GM19463 (cell line): ENCODE measurements around the gene DMRT2.

Experiments used
- ATAC-seq: cut with Tn5 transposase; IDR thresholded peaks from one replicate; pipeline ENCODE4 v1.9.1; 2021; ENCODE audit warnings: mild to moderate bottlenecking, moderate library complexity; ENCODE audit not compliant: unreplicated experiment

Gene DMRT2

DNA sequence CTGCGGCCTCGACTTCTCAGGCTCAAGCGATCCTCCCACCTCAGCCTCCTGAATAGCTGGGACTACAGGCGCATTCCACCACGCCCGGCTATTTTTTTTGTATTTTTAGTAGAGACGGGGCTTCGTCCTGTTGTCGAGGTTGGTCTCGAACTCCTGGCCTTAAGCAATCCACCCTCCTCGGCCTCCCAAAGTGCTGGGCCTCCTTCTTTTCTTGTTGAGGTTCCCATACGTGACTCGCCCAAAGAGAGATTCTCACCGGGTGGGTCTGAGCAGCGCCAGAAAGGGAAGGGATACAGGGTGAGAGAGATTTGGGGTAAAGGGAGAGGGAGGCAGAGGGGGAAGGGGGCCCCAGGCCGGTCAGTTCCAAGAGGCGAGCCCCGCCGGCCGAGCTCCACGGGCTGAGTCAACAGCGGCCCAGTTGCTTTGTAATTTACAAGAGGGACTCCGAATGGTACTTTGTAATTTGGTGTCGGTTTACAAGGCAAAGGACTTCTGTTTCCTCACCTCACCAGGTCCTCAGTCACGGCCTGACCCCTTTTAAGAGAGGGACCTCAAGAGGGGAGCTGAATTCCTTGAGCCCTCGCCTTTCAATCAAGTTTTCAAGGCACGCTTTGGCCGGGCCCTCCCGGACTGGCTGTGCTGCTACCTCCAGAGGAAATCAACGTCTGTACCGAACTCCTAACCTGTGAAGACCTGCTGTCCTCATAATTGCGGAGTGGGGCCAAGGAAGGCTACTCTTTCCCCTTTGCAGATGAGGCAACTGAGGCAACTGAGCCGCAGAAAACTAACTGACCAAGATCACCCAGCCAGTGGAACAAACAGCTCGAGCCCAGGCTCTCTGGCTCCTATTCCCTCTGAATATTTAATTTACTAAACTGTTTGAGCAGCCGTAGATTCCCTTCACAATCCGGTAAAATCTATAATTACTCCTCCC, 3.3 kb upstream of the DMRT2 start:
- ATAC-seq = no peak

DNA sequence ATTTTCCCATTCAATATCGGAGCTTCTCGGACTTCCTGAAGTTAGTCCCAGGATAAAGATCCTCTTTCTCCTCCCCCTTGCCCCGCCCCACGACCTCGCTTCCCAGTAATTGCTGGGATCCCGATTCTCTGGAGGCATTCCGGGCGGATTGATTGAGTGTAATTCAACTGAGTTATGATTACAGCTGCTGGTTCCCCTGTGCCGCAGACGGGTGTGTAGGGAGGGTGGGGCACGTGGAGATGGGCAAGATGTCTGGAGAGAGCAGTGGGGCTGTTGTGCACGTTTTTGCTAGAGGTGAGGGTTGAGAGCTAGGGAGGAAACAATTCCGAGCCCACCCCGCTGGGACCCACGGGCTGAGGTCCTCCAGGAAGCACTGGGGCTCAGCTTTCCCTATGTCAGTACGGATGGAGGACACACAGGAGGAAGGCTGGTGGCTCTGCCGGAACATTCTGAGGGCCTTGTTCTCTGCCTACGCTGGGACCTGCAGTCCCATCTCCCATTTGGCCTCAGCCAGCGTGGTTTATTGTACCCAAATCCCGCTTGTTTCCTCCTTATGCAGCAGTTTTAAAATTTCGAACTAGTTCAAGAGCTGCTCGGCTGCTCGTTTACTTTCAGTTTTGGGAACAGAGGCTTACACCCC, 2.4 kb upstream of the DMRT2 start:
- ATAC-seq = no peak

DNA sequence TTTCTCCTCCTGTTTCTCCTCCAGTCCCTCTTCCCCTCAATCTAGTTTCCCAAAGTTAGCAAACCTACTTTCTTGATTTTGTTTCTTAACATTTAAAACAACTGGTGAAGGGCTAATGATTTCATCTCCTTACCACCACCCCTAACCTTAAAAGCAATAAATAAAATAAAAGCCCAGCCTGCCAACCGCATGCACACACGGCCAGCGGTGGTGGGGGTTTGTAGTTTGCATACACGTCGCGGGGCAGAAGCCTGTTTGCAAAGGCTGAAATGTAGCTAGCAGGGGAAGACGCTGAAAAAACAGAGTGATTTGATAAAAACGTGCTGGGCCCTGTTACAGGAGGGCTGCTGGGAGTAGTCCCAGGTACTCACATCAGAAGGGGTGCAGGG, 1.9 kb upstream of the DMRT2 start:
- ATAC-seq = no peak

DNA sequence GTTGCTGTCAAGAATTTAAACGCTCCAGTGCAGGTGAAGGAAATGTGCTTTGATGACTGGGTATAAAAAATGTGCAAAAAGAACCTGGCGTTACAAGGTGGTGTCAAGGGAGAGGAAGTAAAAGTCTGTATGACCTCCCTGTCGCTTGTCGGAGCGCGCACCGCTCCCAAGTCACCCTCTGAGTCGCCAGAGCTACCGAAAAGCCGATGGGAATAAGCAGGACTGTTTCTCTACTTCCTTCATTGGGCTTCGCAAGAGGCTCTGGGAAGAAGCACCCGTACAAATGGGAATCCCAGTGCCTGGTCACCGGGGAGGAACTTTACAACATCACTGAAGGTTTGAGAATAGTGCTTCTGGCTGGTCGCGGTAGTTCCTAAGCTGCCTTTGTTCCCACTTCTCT, 1.3 kb upstream of the DMRT2 start:
- ATAC-seq = no peak

DNA sequence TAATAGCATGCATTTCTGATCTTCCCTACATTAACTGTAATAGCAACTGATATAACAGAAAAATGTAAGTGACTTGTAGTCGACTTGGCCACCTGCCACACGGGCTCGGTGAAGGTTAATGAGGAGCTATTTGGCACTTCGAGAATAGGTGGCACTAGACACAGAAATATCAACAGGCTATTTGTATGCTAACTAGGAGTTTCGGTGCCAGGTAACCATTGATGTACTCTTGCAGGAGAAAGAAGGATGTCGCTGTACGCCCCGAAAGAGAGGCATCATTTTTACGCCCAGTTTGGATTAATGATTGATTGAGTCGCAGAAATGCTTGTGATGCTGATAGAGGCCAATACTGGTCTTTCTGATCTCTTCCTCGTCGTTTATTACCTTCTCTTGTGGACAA, 516 bp upstream of the DMRT2 start:
- no peak for ATAC-seq

DNA sequence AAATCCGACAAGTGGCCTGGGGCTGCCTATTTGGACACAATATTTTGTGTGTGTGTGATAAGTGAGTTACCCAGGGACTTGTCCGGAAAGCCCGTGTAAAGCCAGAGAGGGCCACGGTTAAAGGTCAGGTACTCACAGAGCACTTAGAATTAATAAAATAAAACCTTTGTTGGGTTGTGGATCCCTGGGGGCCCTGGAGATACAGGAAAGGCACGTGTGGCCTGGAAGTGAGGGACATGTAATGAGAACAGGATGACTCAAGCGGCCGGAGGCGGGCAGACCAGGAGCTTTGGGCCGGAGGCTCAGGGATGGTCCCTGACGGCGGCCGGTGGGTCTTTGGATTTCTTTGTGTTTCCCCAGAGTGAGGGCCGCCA, 1.0 kb downstream of the DMRT2 start:
- no peak for ATAC-seq

DNA sequence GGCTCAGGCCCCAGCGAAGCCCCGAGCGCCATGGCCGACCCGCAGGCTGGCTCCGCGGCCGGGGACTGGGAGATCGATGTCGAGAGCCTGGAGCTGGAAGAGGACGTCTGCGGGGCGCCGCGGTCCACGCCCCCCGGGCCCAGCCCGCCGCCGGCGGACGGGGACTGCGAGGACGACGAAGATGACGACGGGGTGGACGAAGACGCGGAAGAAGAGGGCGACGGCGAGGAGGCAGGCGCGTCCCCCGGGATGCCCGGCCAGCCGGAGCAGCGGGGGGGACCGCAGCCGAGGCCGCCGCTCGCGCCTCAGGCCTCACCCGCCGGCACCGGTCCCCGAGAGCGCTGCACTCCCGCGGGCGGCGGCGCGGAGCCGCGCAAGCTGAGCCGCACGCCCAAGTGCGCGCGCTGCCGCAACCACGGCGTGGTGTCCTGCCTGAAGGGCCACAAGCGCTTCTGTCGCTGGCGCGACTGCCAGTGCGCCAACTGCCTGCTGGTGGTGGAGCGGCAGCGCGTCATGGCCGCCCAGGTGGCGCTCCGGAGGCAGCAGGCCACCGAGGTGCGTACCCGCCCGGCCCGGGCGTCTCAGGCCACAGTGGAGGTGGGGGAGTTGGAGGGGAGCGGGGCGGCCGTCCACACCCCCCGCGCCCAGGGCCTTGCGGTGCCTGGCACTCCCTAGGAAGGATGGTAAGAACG, 1.6 kb downstream of the DMRT2 start:
- no peak for ATAC-seq

DNA sequence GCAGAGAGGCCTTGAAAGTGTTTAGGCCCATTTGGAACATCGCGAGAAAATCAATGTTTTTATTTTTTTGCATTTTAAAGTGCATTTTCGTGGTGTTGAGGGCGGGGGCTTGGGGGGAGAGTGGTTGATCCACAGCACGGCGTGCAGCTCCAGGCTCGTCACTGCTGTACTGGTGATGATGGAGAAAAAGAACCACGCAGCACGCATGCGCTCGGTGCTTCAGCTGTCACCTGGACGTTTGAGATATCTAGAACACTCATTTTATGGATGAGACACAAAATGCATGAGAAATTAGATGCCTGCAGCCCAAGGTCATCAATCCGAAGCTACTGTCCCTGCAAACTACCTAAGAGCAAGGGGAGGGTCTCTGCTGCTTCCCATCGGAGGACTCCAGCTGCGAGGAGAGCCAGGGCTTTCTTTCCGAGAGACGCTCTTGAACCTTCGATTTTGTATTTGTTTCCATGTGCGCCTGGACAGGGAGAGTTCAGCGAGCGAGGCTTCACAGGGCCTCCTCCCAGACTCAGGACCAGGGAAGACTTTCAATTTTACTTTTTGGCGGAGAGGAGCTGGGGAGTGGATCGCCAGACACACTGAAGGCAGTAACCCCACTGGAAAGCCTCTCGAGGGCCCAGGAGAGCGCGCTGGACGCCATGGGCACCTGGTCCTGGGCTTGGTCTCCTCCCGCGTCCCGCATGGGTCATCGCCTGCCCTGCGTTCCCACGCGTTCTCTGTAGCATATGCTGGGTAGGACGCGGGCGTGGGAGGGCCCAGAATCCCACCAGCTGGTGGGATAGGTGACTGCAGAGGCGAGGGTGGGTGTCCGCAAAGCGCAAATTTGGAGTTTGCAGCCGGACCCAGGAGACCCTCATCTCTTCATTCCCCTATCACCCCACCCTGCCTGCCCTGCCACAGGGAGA, 2.5 kb downstream of the DMRT2 start:
- ATAC-seq = no peak

DNA sequence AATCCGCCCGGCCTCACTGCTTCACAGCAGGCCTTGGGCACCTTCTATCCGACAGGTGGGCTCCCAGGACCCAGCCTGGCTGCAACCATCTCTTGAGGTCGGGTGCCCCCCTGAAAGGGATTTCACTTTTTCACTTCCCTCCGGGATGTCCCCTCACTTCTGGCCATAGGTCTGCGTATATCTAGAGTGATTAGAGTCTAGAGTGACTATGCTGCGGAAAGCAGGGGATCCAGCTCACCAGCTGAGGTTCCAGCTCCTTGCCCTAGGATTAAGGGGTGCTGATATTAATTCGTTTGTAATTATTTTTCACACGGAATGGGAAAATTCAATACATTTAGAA, 3.1 kb downstream of the DMRT2 start:
- ATAC-seq = no peak

DNA sequence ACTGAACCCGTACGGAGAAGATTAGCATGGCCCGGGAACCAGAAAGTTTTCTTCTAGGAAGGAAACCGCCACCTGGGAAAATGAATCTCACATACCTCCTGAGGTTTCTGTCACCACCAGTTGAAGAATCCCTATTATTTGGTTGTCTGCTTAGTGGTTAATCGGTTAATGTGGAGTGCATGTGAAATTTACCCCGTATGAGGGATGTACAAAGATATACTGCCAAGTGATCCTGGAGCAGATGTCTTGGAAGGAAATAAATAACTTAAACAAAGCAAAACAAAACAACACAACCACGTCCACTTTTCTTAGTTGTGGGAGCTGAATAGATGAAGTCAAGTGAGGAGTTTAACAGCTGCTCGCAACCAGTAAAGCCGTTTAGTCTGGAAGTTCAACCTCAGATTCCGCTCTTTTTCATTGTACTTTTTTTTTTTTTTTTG, 3.8 kb downstream of the DMRT2 start:
- ATAC-seq = no peak

DNA sequence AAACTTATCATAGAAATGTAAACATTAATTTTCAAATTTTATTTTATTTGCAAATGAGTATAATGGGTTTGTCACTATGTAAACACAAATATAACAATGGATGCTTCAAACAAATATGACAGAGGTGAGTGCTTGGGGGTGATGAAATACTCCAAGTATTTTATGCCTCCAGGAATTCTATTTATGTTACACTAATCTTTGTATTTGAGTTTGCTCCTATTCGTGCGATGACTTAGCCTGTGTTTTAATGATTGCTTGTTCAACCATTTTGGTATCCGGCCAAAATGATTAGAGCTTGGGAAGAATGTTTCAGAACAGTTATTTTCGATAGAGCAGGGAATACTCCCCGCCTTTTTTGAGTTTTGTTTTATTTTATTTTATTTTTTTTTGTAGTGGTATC, 5.0 kb downstream of the DMRT2 start:
- ATAC-seq = no peak

DNA sequence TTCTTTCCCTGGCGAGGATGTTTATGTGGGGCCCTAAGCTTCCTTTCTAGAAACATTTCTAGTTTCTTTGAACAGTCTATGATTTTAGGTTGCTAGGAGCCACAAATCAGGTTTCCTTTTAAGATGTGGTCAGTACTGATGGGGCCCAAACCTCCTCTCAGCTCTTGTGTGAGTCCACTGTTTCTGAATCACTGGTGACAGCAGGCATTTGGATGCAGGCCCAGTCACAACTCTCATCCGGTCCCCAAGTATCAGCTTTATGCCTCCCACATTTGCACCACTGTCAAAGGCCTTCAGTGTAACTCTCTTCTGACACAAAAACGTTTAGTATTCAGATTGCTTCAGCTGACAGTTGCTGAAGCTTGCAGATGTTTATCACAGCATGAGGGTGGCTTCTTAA, 7.8 kb downstream of the DMRT2 start:
- ATAC-seq = no peak

DNA sequence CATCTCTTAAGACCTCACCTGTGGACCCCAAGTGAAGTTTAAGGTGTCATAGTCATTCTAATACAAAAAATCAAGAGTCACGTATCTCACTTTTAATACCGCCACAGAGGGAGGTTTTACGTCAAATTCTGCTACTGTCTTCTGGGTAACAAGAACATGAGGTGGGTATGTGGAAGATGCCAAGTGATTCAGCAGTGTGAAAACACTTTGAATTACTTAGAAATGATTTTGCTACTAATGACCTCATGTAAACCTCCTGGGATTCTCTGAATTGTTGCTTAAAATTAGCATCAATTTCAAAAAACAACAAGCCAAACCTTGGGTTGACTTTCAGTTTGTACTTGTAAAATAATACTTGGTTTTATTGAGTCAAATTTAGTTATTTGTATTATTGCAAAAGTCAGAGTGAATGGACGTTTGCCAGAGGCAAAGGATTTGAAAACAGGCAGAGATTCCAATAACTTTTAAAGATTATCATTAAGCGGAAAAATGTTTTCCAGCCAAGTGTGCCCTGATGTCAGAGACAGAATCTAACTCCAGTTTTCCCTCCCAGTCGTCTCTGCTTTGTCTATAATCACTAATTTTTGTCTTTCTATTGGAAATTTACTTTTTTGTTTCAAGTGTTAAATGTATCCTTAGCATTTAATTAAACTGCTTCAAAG, 8.8 kb downstream of the DMRT2 start:
- no peak for ATAC-seq

DNA sequence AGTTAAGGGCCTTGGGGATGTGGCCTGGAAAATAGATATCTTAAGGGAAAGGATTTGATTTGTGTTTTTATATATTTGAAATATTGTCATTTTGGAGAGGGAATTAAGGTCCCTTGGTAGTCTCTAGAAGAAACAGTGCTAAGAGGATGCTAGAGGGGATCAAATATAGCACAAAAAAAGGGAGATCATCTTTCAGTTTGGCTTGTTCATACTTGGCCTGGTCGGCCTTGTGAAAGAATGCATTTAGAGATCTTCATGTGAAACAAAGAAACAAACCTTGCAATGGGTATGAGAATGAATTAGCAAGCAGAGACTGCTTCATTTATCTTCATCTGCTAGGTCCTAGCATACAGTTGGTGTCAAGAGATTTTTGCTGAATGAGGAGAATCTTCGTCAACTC, 15.0 kb downstream of the DMRT2 start:
- ATAC-seq = no peak

DNA sequence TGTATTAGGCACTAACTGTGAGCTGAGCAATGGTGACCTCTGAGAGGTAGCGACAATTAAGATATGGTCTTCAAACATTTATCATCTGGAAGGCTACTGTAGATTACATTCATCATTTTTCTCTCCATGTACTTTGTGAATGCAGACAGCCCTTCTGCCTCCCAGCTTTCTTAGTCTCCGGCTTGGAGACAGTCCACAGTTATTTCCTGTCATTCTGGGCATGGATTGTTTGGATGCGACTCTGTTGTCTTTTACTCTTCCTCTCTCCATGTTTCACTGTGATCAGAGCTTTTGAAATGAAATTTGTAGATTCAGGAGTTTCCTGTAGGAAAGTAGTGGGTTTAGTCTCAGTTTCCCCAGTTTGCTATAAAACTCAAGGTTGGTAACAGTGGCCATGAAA, 20.5 kb downstream of the DMRT2 start:
- ATAC-seq = no peak

DNA sequence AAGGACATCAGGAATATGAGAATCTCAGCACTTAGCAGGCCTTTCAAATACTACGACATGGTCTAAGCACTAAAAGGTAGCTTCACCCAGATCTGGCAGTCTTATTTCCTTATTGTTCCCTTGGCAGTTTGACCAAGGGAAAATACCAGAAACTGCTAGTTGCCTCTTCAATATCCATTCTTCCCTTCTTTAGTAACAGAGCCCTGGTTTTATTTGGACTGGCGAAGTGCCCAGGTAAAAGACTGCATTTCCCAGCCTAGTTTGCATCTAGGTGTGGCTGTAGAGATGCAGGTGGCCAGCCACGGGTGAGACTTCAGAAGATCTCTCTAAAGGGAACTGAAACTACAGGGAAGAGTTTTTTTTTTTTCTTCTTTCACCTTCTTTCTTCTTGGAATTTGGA, 21.6 kb downstream of the DMRT2 start:
- ATAC-seq = no peak

DNA sequence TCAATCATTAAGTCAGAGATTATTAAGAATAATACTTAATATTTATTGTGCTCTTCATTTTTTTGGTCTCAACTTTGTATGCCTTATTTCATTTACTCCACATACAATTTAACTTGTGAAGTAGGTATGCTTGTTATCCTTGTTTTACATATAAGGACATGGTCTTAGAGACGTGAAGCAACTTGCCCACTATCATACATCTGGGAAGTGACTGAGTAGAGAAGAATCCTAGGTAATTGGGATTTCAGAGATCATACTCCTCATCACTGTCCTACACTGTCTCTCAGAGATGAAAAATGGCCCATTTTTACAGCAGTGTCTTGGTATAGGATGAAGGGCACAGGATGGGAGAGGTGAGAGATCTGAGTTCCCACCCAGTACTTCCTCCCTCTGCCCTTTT, 23.3 kb downstream of the DMRT2 start:
- ATAC-seq = no peak

DNA sequence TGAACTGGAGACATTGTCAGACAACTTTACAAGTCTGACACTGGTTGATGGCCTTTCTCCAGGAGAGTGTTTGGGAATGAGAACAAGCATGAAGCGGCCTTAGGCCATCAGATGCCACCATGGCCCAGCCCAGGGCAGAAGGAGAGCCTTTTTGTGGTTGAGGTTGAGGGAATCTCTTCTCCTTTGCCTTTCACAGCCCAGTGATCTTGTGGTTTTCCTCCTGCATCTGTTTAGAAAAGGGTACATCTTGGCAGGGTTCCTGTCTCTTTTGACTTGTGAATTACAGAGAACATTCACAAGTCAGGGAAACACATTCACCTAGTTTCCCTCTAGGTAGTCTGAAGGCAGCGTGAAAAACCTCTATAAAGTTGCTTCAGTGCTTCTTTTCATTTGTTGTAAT, 27.5 kb downstream of the DMRT2 start:
- ATAC-seq = no peak

DNA sequence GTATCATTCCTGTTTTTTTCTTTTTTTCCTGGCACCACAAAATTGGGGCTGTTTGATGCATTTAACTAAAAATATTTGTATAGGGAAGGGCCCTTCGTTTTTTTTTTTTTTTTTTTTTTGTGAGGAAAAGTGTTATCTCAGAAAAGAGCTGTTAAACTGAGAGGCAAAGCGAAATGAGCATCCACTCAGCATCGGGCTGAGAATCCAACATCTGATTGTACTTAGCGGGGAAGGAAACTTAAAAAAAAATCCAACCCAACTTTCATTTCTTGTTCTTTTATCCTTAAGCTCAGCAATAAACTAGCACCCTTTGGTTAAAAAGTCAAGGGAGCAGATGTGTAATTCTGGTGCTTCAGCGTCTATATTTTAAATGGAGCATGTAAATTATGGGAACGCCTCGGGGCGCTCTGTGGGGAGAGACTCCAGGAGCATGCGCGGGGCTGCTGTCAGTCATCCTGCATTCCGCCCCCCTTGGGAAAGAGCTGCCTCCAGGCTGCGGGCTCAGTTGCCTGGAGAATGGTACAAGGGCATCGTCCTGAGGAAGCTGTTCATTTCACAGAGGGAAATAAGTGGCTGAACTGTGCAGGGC, 33.3 kb downstream of the DMRT2 start:
- ATAC-seq = no peak

DNA sequence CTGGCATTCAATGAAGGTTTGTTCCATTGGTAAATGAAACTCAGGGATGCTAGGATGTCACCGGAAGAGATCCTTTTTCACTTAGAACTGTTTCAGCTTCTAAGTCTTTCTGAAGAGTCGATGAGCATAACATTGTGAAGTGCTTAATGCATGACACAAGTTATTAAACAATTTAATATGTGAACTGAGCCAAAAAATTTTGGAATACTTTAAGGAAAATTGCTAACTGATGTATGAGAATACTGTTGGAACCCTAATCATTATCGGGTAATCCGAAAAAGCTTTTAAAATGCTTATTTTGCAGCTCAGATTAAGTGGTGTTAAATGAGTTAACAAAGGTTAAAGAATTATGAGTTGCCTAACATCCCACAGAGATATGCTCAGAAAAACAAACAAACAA, 34.9 kb downstream of the DMRT2 start:
- no peak for ATAC-seq
